ENCODE measurements around the gene KRT33A. TPM values are rescaled to one million over a fixed set of nuclear protein-coding genes. Genes with fewer than 3 reads are reported as not detected.

KRT33A gene
- total RNA-seq, 4 donors from 2014 or later = 0.21 to 2.7 (median 1.9) TPM; not detected in 1

- Histone ChIP-seq H3K27me3 (no peaks in the 10 kb centered on the region), H3K36me3 (no peaks in the 10 kb centered on the region), H3K4me3 (no peak overlapping the region), H3K27ac (no peak overlapping the region), H3K4me1 (peaks cover 0 to 25% (median 0%) of the 10 kb centered on the region in 3 donors), H3K9me3 (no peaks in the 10 kb centered on the region)
- no peak for DNase-seq
- TF ChIP-seq CTCF (IDR thresholded peaks at IDR 0.05) (no peak), POLR2A (IDR thresholded peaks at IDR 0.05) (no peak)
- intact Hi-C loops (cut with DNase I) = no loop called here
- 100% methylated on average over 1 of the region's 7 CpGs; no CpG with 5 or more reads in 1 of the 2 donors for WGBS, 2 donors
Observed at GRCh38 chr17:41328207-41328606, 22.4 kb downstream of the KRT33A start.

GRCh38 chr17:41327411-41328120 lies 23.1 kb downstream of the KRT33A start:
- no peak overlapping the region for H3K27ac ChIP-seq
- DNase-seq = no peak
- no peaks in the 10 kb centered on the region for H3K9me3 ChIP-seq
- H3K4me1 ChIP-seq = peaks cover 0 to 26% (median 0%) of the 10 kb centered on the region in 3 donors
- H3K36me3 ChIP-seq = no peaks in the 10 kb centered on the region
- no peaks in the 10 kb centered on the region for H3K27me3 ChIP-seq
- H3K4me3 ChIP-seq = no peak overlapping the region
- 94% methylated on average over 3 of the region's 8 CpGs; no CpG with 5 or more reads in 1 of the 2 donors for WGBS, 2 donors
- intact Hi-C loops (cut with DNase I) = no loop called here
- no peak for TF ChIP-seq CTCF (IDR thresholded peaks at IDR 0.05)

GRCh38 chr17:41326173-41327145 lies 24.2 kb downstream of the KRT33A start:
- Histone ChIP-seq H3K4me1 (peaks cover 0 to 32% (median 0%) of the 10 kb centered on the region in 3 donors), H3K27me3 (no peaks in the 10 kb centered on the region), H3K27ac (no peak overlapping the region), H3K9me3 (no peaks in the 10 kb centered on the region), H3K4me3 (no peak overlapping the region), H3K36me3 (no peaks in the 10 kb centered on the region)
- TF ChIP-seq CTCF (IDR thresholded peaks at IDR 0.05) (no peak), POLR2A (IDR thresholded peaks at IDR 0.05) (no peak)
- WGBS, 2 donors = 76 to 82% methylated on average over 3 to 8 of the region's 18 CpGs
- DNase-seq = no peak
- intact Hi-C loops (cut with DNase I) = no loop called here

GRCh38 chr17:41325611-41326010 lies 25.0 kb downstream of the KRT33A start:
- H3K4me3 ChIP-seq = no peak overlapping the region
- no CpG with 5 or more reads among the region's 6 CpGs for WGBS, 2 donors
- DNase-seq = no peak
- no peaks in the 10 kb centered on the region for H3K9me3 ChIP-seq
- no peak overlapping the region for H3K27ac ChIP-seq
- no peak for TF ChIP-seq CTCF (IDR thresholded peaks at IDR 0.05)
- TF ChIP-seq POLR2A (IDR thresholded peaks at IDR 0.05) = no peak
- intact Hi-C loops (cut with DNase I) = no loop called here
- H3K4me1 ChIP-seq = peaks cover 0 to 32% (median 0%) of the 10 kb centered on the region in 3 donors
- no peaks in the 10 kb centered on the region for H3K36me3 ChIP-seq
- H3K27me3 ChIP-seq = no peaks in the 10 kb centered on the region

GRCh38 chr17:41325126-41325525 lies 25.5 kb downstream of the KRT33A start:
- intact Hi-C loops (cut with DNase I) = no loop called here
- no peaks in the 10 kb centered on the region for H3K27me3 ChIP-seq
- DNase-seq = no peak
- H3K4me3 ChIP-seq = no peak overlapping the region
- H3K27ac ChIP-seq = no peak overlapping the region
- TF ChIP-seq CTCF (IDR thresholded peaks at IDR 0.05) = no peak
- no peak for TF ChIP-seq POLR2A (IDR thresholded peaks at IDR 0.05)
- H3K36me3 ChIP-seq = no peaks in the 10 kb centered on the region
- WGBS, 2 donors = 60 to 76% methylated on average over 1 to 3 of the region's 10 CpGs
- H3K4me1 ChIP-seq = peaks cover 0 to 32% (median 0%) of the 10 kb centered on the region in 3 donors
- H3K9me3 ChIP-seq = no peaks in the 10 kb centered on the region
